Hepatocyte (in vitro differentiated cells): ENCODE data around the gene HOXD13.

ENCODE experiments used
- EZH2 ChIP-seq: fragments of 200-600 bp; sonication (generic); IDR thresholded peaks from 2 replicates; pipeline ENCODE4 v1.6.1; 2016; ENCODE audit warnings: antibody characterized with exemption, mild to moderate bottlenecking, borderline replicate concordance
- TF ChIP-seq, protein P1 (sequence below): fragments of 200-600 bp; sonication (generic); IDR thresholded peaks from 2 replicates; pipeline ENCODE4 v1.5.1; 2016; ENCODE audit warnings: antibody characterized with exemption, mild to moderate bottlenecking; ENCODE audit not compliant: poor library complexity

- peak; percentile 75 for TF ChIP-seq EZH2
- TF ChIP-seq, protein P1, sequence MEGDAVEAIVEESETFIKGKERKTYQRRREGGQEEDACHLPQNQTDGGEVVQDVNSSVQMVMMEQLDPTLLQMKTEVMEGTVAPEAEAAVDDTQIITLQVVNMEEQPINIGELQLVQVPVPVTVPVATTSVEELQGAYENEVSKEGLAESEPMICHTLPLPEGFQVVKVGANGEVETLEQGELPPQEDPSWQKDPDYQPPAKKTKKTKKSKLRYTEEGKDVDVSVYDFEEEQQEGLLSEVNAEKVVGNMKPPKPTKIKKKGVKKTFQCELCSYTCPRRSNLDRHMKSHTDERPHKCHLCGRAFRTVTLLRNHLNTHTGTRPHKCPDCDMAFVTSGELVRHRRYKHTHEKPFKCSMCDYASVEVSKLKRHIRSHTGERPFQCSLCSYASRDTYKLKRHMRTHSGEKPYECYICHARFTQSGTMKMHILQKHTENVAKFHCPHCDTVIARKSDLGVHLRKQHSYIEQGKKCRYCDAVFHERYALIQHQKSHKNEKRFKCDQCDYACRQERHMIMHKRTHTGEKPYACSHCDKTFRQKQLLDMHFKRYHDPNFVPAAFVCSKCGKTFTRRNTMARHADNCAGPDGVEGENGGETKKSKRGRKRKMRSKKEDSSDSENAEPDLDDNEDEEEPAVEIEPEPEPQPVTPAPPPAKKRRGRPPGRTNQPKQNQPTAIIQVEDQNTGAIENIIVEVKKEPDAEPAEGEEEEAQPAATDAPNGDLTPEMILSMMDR: no peak
Observed at GRCh38 chr2:176104316-176105077, 12.0 kb downstream of the HOXD13 start.
